Stimulated activated CD8-positive, alpha-beta memory T cell treated with anti-CD3 and anti-CD28 coated beads, Interleukin-4, amount 100 ng/mL, for 24 hours (primary cell): Measurements from ENCODE around the gene RCAN1.

Experiments used
- DNase-seq: peaks from one replicate; pipeline ENCODE4 v3.0.0-alpha.2; 2020; ENCODE audit warnings: low read depth

RCAN1 gene

GRCh38 chr21:34598931-34599400 lies 15.9 kb downstream of the RCAN1 start:
- no peak for DNase-seq

- DNase-seq: no peak
Measured at GRCh38 chr21:34597406-34597805, 17.5 kb downstream of the RCAN1 start.

- no peak for DNase-seq
Measured at GRCh38 chr21:34596561-34597271, 18.2 kb downstream of the RCAN1 start.

- DNase-seq: no peak
Measured at GRCh38 chr21:34595457-34595856, 19.5 kb downstream of the RCAN1 start.

- DNase-seq: no peak
Measured at GRCh38 chr21:34594566-34595234, 20.2 kb downstream of the RCAN1 start.

GRCh38 chr21:34593954-34594531 lies 20.9 kb downstream of the RCAN1 start:
- no peak for DNase-seq

- no peak for DNase-seq
Measured at GRCh38 chr21:34593423-34593822, 21.5 kb downstream of the RCAN1 start.

- no peak for DNase-seq
Measured at GRCh38 chr21:34592120-34592955, 22.6 kb downstream of the RCAN1 start.

- no peak for DNase-seq
Measured at GRCh38 chr21:34590520-34590919, 24.4 kb downstream of the RCAN1 start.

- DNase-seq: no peak
Measured at GRCh38 chr21:34589511-34590282, 25.2 kb downstream of the RCAN1 start.

- no peak for DNase-seq
Measured at GRCh38 chr21:34583926-34584563, 30.9 kb downstream of the RCAN1 start.

- no peak for DNase-seq
Measured at GRCh38 chr21:34582506-34583150, 32.3 kb downstream of the RCAN1 start.

- DNase-seq: no peak
Measured at GRCh38 chr21:34580181-34580700, 34.7 kb downstream of the RCAN1 start.

- no peak for DNase-seq
Measured at GRCh38 chr21:34579411-34579810, 35.5 kb downstream of the RCAN1 start.

GRCh38 chr21:34576041-34576511 lies 38.8 kb downstream of the RCAN1 start:
- DNase-seq: no peak

- no peak for DNase-seq
Measured at GRCh38 chr21:34574601-34575529, 40.0 kb downstream of the RCAN1 start.

- no peak for DNase-seq
Measured at GRCh38 chr21:34571994-34572393, 42.9 kb downstream of the RCAN1 start.

GRCh38 chr21:34570313-34570712 lies 44.6 kb downstream of the RCAN1 start:
- no peak for DNase-seq

GRCh38 chr21:34569381-34569979 lies 45.4 kb downstream of the RCAN1 start:
- no peak for DNase-seq
